Neural progenitor cell (in vitro differentiated cells): ENCODE measurements around the gene ZNRD2.

ENCODE experiments used
- CTCF ChIP-seq: fragments of 200-600 bp; sonication (generic); IDR thresholded peaks from 2 replicates; pipeline ENCODE4 v1.5.1; 2017; ENCODE audit warnings: antibody characterized with exemption, mild to moderate bottlenecking
- EZH2phosphoT487 ChIP-seq: fragments of 200-600 bp; sonication (generic); IDR thresholded peaks from 2 replicates; pipeline ENCODE4 v1.6.1; 2017; ENCODE audit warnings: antibody characterized with exemption

DNA sequence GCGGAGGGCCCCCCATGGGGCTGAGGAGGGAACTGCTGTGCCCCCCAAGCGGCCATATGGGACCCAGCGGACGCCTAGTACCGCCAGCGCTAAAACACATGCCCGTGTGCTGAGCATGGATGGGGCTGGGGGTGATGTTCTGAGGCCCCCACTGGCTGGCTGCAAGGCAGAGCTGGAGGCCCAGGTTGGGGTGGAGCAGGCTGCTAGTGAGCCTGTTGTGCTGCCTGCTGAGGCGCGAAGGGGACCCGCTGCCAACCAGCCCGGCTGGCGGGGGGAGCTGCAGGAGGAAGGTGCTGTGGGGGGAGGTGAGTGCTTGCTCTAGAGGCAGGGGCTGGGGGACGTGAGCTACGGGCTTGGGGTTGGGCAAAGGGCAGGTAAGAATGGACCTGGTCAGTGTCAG lies 48.5 kb downstream of the ZNRD2 start:
- TF ChIP-seq CTCF (no peak), EZH2phosphoT487 (no peak)
